GM19463 (cell line): Measurements from ENCODE around the gene SORL1.
"Not testable (repeated sequence)": the region's sequence is repeated elsewhere in the genome, so short reads cannot be mapped to it uniquely, and the experiment has no call there.

Experiments used
- ATAC-seq: cut with Tn5 transposase; IDR thresholded peaks from one replicate; pipeline ENCODE4 v1.9.1; 2021; ENCODE audit warnings: mild to moderate bottlenecking, moderate library complexity; ENCODE audit not compliant: unreplicated experiment

Gene SORL1

DNA sequence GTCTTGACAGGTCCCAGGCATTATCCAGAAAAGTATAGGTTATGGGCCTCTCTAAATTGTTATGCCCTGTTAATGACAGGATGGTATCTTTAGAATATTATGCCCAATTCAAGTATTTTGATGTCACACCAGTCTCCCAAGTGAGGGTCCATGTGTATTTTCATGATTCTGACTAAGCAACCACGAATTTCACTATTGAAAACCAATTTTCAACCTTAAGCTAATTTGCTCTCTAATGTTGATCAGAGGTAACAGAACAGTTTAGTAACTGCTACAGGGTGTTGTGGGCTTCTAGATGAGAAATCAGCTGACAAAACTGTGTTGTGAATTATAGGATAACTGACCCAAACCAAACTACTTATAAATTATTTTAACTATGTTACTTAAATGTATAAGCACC, 48.6 kb downstream of the SORL1 start:
- no peak for ATAC-seq

DNA sequence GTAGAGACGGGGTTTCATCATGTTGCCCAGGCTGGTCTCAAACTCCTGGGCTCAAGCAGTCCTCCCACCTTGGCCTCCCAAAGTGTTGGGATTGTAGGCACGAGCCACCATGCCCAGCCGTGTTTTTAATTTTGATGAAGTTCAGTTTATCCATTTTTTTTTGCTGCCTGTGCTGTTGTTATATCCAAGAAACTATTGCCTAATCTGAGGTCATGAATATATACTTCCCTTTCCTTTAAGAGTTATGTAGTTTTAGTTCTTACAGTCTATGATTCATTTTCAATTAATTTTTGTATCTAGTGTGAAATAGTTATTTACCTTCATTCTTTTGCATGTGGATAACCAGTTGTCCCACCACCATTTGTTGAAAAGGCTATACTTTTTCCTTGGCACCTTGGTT, 50.9 kb downstream of the SORL1 start:
- no peak for ATAC-seq

DNA sequence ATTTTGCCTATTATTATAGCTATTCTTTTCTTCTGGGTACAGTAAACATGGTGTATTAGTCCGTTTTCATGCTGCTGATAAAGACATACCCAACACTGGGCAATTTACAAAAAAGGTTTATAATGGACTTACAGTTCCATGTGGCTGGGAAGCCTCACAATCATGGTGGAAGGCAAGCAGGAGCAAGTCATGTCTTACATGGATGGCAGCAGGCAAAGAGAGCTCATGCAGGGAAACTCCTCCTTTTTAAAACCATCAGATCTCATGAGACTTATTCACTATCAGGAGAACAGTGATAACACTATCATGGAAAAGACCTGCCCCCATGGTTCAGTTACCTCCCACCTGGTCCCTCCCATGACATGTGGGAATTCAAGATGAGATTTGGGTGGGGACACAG, 54.1 kb downstream of the SORL1 start:
- ATAC-seq = not testable (repeated sequence)

DNA sequence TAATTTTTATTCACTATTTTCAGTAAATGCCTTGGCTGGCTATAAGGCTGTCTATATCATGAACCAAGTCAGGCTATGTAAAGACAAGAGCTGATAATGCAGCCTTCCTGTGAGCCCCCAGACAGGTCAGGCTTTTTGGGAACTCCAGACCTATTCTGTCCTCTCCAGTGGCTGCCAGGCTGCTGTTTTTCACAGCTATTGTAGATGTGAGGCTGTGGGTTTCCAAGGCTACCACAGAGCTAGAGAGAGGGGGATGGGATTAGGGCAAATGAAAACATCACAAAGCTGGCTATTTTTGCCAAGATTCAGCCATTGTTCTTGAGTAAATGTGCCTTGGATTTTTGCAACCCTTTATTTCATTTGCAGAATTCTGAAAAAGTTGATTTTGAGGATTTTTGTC, 56.3 kb downstream of the SORL1 start:
- ATAC-seq = no peak

DNA sequence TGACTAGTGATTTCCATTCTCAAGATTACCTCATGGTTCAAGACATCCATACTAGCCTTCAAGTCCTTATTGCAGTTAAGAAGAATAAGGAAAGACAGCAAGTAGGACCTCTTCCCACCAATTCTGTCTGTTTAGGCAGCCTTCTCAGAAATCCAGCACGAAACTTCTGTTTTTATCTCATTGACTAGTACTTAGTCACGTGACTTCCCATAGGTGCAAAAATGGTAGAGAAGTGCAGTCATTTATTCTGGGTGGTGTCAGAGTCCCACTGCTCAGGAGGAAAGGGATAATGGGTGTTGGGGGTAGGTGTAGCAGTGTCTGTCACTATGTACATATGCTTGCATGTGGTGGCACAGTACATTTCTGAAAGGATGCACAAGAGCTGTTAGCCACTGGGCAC, 58.3 kb downstream of the SORL1 start:
- ATAC-seq = no peak

DNA sequence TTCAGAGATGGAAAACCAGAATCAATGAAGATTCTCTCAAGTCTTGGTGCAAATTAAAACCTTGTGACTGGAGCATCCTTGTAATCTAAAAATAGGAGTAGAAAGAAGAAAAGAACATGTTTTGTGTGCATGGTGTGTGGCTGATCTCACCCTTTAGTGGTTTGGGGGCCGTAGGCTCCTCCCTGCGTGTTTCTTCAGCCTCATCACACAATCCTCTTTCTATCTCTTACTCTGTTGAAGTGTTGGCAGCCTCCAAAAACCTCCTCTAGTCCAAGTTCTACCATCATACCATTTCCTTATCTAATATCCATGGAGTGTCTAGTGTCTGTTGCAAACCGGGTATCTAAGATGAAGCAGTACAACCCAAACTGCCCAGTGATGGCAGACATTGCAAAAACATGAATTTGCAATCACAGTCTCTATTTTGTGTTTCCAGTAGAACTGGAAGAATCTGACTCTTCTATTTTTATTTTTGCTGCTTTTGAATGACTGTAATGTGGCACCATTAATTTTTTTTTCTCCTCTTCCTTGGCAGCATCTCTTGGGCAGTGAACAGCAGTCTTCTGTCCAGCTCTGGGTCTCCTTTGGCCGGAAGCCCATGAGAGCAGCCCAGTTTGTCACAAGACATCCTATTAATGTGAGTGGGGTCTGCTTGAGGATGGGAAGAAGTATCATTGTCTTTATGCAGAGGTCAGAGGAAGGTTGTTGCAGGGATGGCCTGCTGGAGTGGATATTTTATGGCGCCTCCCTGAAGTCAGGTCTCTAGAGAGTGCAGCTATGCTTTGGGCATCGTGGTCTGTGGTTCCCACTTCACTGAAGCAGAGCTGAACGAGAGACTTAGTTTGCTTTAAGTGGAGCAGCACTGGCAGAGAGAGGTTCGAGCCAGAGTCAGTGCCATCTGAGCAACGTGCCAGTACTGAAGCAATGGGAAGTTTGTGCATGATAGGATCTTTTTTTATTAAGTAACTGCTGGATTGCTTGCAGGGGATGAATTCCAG, 60.7 kb downstream of the SORL1 start:
- no peak for ATAC-seq

DNA sequence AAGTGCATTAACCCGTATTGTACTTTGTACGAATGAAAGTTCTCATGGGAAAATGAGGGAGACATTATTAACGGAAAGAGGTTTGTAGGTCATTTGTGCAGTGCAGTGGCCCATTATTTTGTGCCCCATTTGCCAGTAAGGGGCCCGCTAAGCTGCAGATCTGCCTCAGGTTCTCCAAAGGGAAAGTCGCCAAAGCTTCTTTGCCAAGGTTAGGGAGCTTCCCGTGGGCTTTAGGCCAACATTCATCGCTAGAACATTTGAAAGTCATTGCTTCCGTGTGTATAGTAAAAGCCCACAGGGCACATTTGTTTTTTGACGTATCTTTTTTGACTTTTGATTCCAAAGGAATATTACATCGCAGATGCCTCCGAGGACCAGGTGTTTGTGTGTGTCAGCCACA, 61.7 kb downstream of the SORL1 start:
- ATAC-seq = no peak

DNA sequence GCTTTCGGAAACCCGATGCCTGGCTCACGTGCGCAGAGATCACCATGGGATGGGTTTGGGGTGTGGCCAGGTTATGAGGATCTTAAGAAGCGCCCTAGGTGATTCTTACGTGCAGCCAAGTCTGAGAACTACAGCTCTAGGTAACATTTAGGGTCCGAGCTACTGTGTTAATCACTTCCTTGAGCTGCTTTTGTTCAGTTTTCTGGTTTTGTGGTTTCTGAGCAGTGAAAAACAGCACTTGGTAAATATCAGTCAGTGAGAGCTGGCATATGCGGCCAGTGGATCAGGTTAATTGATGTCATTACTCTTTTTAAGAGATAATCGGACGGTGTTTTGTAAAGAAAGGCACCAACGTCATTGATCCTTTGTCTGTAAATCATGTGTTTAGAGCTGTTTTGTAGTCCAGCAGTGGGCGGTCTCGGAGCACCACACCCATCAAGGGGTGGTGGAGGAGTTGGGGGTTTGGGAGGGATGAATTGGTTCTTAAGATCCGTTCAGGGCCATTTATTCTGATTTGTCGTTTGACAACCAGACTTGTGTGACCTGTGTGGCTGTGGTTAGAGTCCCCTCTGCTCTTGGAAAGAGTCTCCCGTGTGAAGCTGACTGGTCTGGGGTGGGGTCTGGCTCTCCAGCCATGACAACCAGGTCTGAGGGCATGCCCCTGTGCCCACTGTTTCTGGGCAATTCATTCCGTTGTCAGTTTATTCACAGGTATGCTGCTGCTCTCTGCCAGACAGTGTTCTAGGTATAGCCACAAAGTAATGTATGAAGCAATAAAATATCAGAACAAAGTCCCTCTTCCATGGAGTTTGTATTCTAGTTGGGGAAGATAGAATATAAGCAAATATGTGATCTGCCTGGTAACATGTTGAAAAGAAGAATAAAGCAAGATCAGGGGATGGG, 62.6 kb downstream of the SORL1 start:
- ATAC-seq = no peak

DNA sequence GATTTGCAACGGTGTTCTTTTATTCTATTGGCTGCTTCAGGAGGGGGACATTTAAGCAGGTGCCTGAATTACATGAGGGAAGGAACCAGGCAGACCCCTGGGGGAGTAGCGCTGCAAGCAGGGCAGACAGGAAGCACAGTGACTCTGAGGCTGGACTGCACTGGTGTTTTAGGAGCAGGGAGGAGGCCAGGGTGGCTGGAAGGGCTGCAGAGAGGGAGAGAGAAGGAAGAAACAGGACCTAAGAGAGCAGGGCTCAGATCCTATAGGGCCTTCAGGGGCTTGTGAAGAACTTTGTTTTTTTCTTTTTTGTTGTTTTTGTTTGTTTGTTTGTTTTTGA, 63.2 kb downstream of the SORL1 start:
- no peak for ATAC-seq

DNA sequence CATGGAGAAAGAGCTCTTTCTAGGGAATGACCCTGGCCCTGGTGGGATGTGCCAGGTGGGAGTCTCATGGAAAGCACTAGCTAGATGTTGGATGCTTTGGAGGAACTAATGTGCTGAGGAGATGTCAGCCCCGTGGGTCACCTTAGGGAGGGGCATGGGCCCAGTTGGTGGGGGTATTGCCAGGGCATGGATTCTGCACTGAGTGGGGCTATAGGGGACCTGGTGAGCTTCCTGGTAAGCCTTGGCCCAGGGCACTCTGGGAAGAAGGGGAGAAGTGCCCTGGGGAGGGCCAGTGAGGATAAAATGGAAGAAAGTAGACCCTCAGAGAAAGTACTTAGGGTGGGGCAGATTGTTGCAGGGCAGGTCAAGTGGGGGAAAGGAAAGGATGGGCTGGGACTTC, 65.9 kb downstream of the SORL1 start:
- ATAC-seq = no peak

DNA sequence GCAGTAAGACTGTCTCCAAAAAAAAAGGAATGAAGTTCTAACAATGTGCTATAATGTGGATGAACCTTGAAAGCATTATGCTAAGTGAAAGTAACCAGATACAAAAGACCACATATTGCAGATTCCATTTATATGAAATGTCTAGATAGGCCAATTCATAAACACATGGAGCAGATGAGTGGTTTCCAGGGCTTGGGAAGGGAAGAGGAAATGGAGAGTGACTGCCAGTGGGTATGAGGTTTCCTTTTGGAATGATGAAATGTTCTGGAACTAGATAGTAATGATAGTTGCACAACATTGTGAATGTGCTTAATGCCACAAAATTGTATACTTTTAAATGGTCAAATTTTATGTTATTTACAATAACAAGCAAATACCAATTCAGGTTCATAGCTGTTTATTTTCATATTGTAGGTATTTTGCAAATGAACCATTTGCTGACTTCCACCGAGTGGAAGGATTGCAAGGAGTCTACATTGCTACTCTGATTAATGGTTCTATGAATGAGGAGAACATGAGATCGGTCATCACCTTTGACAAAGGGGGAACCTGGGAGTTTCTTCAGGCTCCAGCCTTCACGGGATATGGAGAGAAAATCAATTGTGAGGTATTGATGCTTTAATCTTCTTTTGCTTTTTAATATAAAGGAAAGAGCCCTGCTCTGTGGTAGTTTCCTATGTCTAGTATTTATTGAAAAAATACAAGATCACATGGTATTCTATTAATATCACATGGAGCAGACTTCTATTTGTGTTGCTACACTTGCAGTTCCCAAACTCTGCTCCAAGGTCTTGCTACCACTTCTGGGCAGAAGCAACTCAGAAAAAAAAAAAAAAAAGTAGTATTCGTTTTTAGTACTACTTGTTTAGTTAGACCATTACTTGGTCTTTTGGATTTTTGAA, 68.4 kb downstream of the SORL1 start:
- ATAC-seq = no peak

DNA sequence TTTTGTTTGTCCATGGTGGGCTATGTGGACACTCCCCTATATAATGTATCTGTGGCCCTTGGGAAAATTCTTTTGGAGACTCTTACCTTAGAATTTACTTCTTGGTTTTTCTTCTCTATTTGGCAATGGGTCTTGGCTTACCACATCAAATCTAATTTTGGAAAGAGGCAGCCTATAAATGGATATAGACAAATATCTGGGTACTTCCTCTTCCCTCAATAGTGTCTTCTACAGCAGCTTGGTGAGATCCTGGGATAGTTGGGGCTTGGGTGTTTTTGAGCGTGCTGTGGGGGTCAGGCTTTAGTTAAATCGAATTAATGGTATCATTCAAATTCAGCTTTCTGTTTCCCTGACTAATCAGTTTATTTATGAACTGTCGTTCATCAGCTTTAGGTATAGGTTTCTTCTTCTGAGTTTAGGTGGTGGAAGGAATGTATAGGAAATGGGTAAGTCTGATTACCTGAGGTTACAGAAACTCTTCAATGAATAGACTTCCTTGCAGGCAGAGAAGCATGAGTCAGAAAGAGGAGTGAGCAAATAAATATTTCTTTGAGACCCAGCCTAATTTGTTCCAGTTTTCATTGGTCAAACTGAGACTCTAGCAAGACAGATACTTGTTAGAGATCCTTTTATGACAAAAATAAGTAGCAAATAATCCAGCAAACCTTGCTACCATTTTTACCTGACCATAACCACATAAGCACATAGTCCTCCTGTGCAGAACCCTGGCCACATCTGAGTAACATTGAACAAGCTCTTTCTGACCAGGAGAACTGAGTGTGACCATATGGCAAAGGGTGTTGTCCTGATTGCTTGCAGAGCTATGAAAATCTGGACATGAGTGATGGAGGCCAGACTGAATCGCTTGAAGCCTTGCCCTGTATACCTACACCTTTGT, 69.3 kb downstream of the SORL1 start:
- no peak for ATAC-seq

DNA sequence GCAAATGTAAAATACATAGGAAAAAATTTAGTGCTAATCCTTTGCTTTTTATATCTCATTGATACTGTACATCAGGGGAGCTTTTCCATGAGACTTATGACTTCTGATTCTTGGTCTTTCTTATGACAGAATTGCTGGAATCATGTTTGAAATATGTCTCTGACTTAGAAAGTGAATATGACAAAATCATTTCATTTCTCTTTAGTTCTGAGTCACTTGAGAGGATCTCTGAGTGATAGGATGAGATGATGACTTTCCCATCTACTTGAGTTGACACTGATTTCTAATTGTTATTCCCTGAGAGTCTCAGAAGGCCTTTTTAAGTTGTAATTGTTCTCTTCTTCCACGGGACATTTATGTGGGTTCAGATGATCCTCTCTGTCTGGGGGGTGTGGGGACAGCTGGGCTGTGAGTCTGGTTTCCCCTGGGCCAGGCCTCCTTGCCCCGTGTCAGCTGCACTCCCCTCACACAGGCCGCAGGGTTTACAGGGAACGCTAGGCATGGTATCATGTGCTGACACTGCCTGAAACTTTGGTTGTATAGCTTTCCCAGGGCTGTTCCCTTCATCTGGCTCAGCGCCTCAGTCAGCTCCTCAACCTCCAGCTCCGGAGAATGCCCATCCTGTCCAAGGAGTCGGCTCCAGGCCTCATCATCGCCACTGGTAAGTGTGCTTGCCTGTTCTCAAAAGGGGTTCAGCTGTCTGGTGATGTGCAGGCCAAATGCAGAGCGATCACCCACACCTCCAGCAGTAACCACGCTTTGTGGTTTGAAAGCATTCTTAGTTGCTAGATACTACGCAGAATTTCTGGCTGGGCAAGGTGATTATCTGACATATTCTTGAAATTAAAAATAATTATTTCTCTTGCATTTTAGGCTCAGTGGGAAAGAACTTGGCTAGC, 70.2 kb downstream of the SORL1 start:
- no peak for ATAC-seq

DNA sequence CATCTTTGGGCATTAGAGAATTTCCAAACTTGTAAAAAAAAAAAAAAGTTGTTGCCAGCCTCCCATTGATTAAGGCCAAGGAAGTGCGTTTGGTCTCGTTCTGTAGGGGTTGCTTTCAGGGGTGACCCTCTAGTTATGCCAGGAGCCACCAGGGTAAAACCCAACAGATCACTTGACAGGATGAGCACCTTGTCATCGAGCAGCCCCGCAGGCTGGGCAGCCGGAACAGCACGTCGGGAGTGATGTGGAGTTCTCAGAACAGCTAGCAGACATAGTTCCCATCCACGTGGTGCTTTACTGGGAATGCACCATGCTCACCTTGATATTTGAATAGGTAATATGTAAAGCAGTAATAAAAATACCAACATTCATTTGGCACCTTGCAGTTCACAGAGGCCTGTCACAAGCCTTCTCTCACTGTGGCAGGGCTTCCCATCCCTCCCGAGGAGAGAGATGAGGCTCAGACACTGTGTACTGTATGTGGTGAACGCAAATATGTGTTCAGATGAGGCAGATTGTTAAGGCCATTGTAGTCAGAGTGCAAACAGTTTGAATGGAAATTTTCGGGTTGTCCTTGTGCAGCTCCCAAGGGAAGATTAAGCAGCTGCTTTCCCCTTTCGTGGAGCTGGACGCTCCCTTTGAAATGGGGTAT, 71.6 kb downstream of the SORL1 start:
- ATAC-seq = no peak

DNA sequence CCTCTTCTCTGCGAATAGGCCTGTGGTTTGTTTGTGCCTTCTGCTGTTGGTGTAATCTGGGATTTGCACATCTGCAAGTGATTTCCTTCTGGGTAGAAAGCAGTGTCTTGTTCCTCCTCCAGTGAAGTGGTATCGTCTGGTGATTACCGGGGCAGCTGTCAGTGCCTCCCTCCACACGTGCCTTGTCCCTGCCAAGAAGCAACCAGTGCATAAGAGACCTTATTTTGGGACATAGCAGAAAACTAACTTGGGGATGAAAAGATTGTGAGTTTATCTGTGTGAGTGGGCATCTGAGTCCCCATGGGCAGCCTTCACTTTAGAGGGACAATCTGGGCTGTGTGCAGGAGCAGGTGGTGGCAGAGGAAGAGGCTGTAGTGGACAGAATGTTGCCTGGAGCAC, 72.1 kb downstream of the SORL1 start:
- no peak for ATAC-seq

DNA sequence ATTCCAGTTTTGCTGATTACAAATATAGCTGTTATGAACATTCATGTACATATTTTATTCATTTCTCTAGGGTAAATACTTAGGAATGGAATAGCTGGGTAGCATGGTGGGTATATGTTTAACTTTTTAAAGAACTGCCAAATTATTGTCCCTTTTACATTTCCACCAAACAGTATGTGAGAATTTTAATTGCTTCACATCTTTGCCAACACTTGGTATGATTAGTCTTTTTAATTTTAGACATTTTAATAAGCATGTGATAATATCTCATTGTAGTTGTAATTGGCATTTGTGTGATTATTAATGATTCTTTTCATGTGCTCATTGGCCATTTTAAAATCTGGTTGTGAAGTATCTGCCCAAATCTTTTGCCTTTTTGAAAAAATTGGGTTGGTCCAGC, 73.3 kb downstream of the SORL1 start:
- no peak for ATAC-seq

DNA sequence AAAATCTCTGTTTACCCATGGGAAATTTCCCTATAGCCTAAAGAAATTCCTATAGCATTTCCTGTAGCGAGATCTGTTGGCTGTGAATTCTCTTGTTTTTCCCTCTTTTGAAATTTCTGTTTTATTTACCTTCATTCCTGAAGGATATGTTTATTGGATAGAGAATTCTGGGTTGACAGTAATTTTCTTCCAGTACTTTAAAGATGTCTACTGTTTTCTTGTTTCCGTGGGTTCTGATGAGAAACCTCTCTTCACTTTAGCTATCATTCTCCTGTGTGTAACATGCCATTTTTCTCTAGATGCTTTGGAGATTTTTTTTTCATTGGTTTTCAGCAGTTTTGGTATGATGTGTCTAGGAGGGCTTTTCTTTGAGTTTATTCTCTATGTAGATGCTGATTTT, 78.1 kb downstream of the SORL1 start:
- no peak for ATAC-seq

DNA sequence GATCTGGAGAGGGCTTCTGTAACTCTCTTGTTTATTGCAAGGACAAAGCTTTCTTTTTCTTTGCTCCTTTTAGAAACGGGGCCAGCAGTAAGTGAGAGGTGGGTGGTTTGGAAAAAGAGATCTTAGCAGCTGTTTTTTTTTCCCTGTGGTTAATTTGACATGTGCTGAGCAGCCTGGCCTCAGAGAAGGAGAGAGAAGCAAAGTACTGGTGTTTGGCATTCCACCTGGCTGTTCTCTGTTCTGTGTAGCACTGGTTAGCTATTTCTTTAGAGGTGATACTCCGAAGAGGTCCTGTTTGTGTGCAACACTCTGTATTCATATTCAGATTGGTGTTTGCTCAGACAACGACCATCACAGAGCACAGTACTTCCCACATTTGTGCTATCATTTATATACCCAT, 81.5 kb downstream of the SORL1 start:
- no peak for ATAC-seq
